BLaER1 (cell line): ENCODE measurements around the gene FAM98A.

Source experiments
- H3K27ac ChIP-seq: shearing (Covaris generic); formaldehyde crosslinking; 2 replicates; pipeline ENCODE4 v1.8.1; 2022
- H3K27me3 ChIP-seq: shearing (Covaris generic); formaldehyde crosslinking; 2 replicates; pipeline ENCODE4 v1.8.1; 2022
- H3K36me3 ChIP-seq: shearing (Covaris generic); formaldehyde crosslinking; 2 replicates; pipeline ENCODE4 v1.8.1; 2022
- H3K4me1 ChIP-seq: shearing (Covaris generic); formaldehyde crosslinking; 2 replicates; pipeline ENCODE4 v1.8.1; 2022
- H3K4me2 ChIP-seq: shearing (Covaris generic); formaldehyde crosslinking; 2 replicates; pipeline ENCODE4 v1.8.1; 2022
- H3K4me3 ChIP-seq: shearing (Covaris generic); formaldehyde crosslinking; 2 replicates; pipeline ENCODE4 v1.8.1; 2022
- H3K9ac ChIP-seq: shearing (Covaris generic); formaldehyde crosslinking; 2 replicates; pipeline ENCODE4 v1.8.1; 2022
- H3K9me3 ChIP-seq: shearing (Covaris generic); formaldehyde crosslinking; 2 replicates; pipeline ENCODE4 v1.8.1; 2022
- H4K20me1 ChIP-seq: shearing (Covaris generic); formaldehyde crosslinking; 2 replicates; pipeline ENCODE4 v1.8.1; 2022
- Cebpa-rat ChIP-seq: shearing (Covaris generic); IDR thresholded peaks from 2 replicates; pipeline ENCODE4 v1.8.1; 2022

Gene FAM98A

DNA sequence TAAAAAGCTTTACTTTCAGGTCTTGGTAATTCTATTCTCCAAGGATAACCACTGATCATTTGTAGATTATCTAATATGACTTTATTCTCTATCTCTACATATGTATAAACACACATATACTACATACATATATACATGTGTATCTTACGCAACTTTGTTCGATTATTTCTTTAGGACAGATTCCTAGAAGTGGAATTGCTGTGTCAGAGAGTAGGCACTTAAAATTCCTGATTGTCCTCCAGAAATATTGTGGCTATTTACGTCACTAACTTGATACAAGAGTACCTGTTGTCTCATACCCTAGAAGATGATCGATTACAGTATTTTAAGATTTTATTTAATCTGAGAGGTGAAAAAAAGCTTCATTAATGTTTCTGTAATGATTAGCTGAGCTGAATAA lies 57.9 kb downstream of the FAM98A start:
- no peaks in the 10 kb centered on the region for H3K4me1 ChIP-seq
- no peak overlapping the region for H3K4me3 ChIP-seq
- TF ChIP-seq Cebpa-rat: no peak
- no peaks in the 10 kb centered on the region for H3K27me3 ChIP-seq
- H3K36me3 ChIP-seq: no peaks in the 10 kb centered on the region
- H3K27ac ChIP-seq: no peak overlapping the region
- H3K9ac ChIP-seq: no peak overlapping the region
- no peak overlapping the region for H3K4me2 ChIP-seq
- H3K9me3 ChIP-seq: no peaks in the 10 kb centered on the region
- no peaks in the 10 kb centered on the region for H4K20me1 ChIP-seq

- TF ChIP-seq Cebpa-rat: no peak
- Histone ChIP-seq H4K20me1 (no peaks in the 10 kb centered on the region), H3K36me3 (no peaks in the 10 kb centered on the region), H3K9me3 (no peaks in the 10 kb centered on the region), H3K27ac (no peak overlapping the region), H3K27me3 (no peaks in the 10 kb centered on the region), H3K4me3 (no peak overlapping the region), H3K9ac (no peak overlapping the region), H3K4me2 (no peak overlapping the region), H3K4me1 (no peaks in the 10 kb centered on the region)
Observed at GRCh38 chr2:33535421-33535820, 63.7 kb downstream of the FAM98A start.
